Esophagus squamous epithelium (tissue), 4 donors: ENCODE data around the gene PGS1.

Experiments
- CTCF ChIP-seq, 6 experiments: fragments of 450-650 bp in 4 of 6; fragments of 200-600 bp in 2 of 6; sonication (generic) in 2 of 6; IDR thresholded peaks; one replicate each; pipeline ENCODE4 v1.5.1; 2016 to 2019; ENCODE audit warnings: antibody characterized with exemption in 6 of 6, mild to moderate bottlenecking in 4 of 6, moderate library complexity in 4 of 6
- POLR2A ChIP-seq, 4 donors: fragments of 450-650 bp; IDR thresholded peaks; one replicate each; pipeline ENCODE4 v1.6.1; 2017; ENCODE audit warnings: antibody characterized with exemption in 4 of 4, mild to moderate bottlenecking in 4 of 4, moderate library complexity in 3 of 4

DNA sequence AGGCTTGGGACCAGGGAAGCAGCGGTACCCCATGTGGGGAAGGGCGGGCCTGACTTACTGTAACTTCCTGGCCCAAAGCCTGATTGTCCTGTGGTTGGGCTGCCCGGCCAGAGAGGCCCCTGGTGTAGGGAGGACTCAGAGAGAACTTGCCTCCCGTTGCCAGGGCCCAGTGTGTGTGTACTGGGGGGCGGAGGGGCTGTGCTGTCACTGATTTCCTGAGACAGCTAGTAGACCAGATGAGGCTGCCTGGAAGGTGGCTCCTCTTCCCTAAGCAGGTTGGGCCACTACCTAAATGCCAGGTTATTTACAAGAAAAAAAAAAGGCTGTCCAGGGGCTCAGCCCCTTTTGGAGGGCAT lies 35.3 kb upstream of the PGS1 start:
- TF ChIP-seq CTCF (IDR thresholded peaks at IDR 0.05) (no peak), POLR2A (IDR thresholded peaks at IDR 0.05) (no peak)
